Spleen (tissue), 7 donors: ENCODE data around the gene SCAMP3.

Experiments
- CTCF ChIP-seq, 11 experiments: fragments of 200-600 bp in 7 of 11; fragments of 450-650 bp in 4 of 11; sonication (generic) in 4 of 11; IDR thresholded peaks in 8 of 11; conservative IDR thresholded peaks in 3 of 11; 1 replicate in 7 of 11; 2 replicates in 4 of 11; pipeline versions ENCODE4 v1.4.0 to v1.8.0; 2016 to 2021; ENCODE audit warnings: antibody characterized with exemption in 11 of 11, inconsistent platforms in 4 of 11, mild to moderate bottlenecking in 1 of 11
- POLR2A ChIP-seq, 3 donors: fragments of 450-650 bp; IDR thresholded peaks; one replicate each; pipeline ENCODE4 v1.5.1; 2017; ENCODE audit warnings: antibody characterized with exemption in 3 of 3, mild to moderate bottlenecking in 1 of 3
- POLR2AphosphoS5 ChIP-seq, 3 donors: sonication (generic); formaldehyde crosslinking; IDR thresholded peaks; one replicate each; pipeline ENCODE4 v1.5.1; 2017; ENCODE audit warnings: antibody characterized with exemption in 3 of 3
- donor health status: DM: no; HTN: no; CAD: no; lungs with moderate emphysema.
- donor health status: DM: no; HTN: no; CAD: no.
- donor health status: DM: no; HTN: no; CAD: no.

GRCh38 chr1:155277902-155278688 lies 15.9 kb upstream of the SCAMP3 start:
- TF ChIP-seq POLR2AphosphoS5 (IDR thresholded peaks at IDR 0.05) (no peak), CTCF (IDR thresholded peaks at IDR 0.05 in 8 of 11, conservative IDR thresholded peaks at IDR 0.05 in 3 of 11) (peak in 5 of 11 experiments; percentile 18 to 32 (median 24)), POLR2A (IDR thresholded peaks at IDR 0.05) (no peak)
